HG03354 (cell line): Measurements from ENCODE around the gene PROP1.
"Not testable (repeated sequence)": the region's sequence is repeated elsewhere in the genome, so short reads cannot be mapped to it uniquely, and the experiment has no call there.

Source experiments
- ATAC-seq: cut with Tn5 transposase; IDR thresholded peaks from one replicate; pipeline ENCODE4 v1.9.1; 2021; ENCODE audit warnings: mild to moderate bottlenecking; ENCODE audit not compliant: unreplicated experiment, poor library complexity, severe bottlenecking

Gene PROP1

DNA sequence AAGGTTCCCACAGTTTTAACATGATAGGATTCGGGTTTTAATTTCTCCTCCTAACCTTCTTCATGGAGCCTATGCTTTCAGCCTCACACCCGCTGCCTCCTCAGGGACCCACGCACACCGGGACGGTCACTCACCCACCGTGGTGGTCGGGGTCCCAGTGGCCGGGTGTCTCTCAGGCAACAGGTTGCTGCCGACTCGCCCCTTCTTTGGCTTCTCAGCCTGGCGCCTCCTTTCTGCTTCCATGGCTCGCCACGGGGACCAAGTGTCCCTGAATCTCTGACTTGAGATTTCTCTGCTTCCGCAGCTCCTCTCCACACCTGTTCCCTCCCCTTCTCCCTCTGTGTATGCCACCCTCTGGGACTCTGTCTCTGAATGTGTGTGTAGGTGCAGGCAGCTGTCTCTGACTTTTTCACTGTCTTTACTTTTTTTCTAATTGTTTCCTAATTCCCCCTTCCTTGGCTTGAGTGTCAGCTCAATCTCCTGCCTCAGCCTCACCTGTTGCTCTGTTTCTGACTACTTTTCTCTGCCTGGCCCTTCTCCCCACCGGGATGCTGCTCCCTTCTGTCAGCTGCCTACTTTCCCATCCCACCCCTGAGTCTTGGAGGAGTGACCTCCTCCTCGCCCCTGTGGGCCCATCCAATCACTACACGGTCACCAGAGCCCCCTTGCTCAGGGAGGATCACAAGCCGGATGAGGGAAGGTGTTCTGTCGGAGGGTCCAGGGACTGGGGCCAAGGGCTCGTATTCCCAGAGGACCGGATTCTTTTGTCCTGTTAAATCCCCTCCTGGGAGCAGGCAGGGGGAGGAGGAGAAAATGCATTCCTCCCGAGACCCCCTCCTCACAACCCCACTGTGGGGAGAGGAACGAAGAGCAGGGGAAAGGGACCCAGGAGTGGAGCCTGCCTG is at the start of gene PROP1:
TSS of gene PROP1 (minus strand) at position 552 of the 905 bp plus-strand sequence. CDS start at position 243, 309 bp downstream.
- no peak for ATAC-seq

- ATAC-seq: not testable (repeated sequence)
Observed at GRCh38 chr5:178019379-178020030, 23.5 kb upstream of the PROP1 start.

DNA sequence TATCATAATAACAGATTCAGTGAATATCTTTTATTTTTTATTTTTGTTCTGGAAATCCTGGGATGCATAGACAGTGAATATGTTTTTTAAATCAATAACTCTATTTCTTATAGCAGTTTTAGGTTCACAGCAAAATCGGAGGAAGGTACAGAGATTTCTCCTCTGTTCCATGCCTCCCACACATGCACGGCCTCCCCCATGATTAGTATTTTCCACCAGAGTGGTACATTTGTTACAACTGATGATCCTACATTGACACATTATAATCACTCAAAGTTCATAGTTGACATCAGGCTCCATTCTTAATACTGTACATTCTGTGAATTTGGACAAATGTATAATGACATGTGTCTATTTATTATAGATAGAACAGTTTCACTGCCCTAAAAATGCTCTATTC is 16.7 kb upstream of the PROP1 start:
- not testable (repeated sequence) for ATAC-seq

- not testable (repeated sequence) for ATAC-seq
Observed at GRCh38 chr5:178011816-178012554, 15.9 kb upstream of the PROP1 start.

GRCh38 chr5:178007272-178007671 is 11.2 kb upstream of the PROP1 start:
- ATAC-seq: not testable (repeated sequence)

- peak; percentile 89 for ATAC-seq
Observed at GRCh38 chr5:178006536-178007231, 10.6 kb upstream of the PROP1 start.

DNA sequence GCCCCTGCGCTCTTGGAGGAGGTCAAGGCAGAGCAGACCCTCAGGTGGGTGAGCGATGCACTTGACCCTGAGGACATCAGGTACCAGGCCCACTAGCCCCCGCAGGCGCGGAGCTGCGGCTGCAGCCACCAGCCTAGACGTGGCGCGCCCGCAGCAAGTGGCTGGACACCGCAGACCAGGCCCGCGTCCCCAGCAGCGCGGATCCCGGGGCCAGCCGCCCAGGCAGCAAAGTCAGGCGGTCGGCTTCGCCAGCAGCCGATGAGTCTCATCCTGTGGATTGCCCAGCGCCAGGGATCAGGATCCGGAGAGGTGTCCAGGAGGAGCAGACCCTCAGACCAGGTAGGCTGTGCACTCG is 10.1 kb upstream of the PROP1 start:
- ATAC-seq: peak; percentile 39

- ATAC-seq: no peak
Observed at GRCh38 chr5:177997846-177998245, 1.8 kb upstream of the PROP1 start.

DNA sequence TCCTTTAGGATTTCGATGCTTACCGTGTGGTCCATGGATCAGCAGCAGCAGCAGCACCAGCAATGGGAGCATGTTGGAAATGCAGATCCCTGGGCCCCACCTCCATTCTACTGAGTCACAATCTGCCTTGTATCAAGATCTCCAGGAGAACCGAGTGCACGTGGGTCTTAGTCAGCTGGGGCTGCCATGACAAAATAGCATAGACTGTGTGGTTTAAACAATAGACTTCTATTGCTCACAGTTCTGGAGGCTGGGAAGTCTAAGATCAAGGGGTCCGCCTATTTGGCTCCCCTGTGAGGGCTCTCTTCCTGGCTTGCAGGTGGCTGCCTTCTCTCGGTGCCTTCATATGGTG is 1.3 kb upstream of the PROP1 start:
- ATAC-seq: no peak

GRCh38 chr5:177996660-177997318 is 747 bp upstream of the PROP1 start:
- ATAC-seq: no peak

- ATAC-seq: no peak
Observed at GRCh38 chr5:177994561-177995190, 1.4 kb downstream of the PROP1 start.

DNA sequence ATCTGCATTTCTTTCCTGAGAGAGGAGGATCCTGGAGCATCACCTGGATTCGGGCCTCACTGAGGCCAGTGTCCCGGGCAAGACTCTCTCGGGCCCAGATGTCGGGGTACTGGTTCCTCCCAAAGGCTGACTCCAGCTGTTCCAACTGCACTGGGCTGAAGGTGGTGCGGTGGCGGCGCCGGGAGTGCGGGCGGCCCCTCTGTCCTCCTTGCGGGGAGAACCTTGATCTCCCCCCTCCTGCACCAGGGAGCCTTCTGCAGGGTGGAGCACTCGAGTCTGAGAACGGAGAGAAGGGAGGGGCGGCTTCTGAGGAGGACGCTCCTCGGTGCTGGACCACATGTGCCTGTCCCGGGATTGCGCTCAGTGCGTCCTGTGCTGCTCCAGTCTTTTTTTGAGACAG is 2.0 kb downstream of the PROP1 start:
- ATAC-seq: no peak

DNA sequence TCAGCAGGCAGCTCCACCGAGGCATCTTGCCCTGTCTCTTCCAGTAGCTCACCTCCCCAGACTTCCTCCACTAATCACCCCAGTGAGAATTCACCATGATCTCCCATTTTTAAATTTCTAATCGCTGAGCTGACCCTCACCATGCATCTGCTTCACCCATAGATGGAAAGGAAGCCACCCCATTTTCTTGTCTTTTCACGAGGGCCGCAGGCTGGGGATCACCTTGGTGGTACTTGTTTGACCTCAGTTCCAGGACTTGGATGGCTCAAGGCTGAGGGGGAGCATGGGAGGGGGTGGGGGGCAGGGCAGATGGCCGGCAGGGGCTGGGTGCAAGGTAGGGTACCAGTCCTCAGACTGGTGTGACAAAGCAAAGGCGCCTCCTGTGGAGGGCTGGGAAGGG is 3.6 kb downstream of the PROP1 start:
- no peak for ATAC-seq

GRCh38 chr5:177988989-177989625 is 6.9 kb downstream of the PROP1 start:
- no peak for ATAC-seq

- ATAC-seq: no peak
Observed at GRCh38 chr5:177987326-177987725, 8.7 kb downstream of the PROP1 start.

DNA sequence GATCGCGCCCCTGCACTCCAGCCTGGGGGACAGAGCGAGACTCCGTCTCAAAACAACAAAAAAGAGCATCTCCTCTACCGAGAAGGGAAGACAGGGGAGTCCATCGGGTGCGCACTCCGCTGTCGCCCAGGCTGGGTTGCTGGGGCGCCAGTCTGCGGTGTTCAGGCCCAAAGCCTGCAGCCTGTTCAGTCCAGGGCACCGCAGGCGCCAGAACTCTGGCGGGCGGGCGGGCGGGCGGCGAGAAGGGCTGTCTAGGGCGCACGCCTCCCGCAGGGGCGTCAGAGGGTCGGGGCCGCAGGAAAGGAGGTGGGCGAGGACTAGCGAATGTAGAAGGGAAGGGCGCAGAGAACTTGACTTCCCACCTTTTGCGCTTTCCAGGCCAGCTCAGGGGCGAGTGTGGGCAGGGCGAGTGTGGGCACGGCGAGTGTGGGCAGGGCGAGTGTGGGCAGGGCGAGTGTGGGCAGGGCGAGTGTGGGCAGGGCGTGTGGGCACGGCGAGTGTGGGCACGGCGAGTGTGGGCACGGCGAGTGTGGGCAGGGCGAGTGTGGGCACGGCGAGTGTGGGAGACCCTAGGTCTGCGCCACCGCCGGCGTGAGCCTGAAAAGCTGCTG is 10.5 kb downstream of the PROP1 start:
- ATAC-seq: no peak

DNA sequence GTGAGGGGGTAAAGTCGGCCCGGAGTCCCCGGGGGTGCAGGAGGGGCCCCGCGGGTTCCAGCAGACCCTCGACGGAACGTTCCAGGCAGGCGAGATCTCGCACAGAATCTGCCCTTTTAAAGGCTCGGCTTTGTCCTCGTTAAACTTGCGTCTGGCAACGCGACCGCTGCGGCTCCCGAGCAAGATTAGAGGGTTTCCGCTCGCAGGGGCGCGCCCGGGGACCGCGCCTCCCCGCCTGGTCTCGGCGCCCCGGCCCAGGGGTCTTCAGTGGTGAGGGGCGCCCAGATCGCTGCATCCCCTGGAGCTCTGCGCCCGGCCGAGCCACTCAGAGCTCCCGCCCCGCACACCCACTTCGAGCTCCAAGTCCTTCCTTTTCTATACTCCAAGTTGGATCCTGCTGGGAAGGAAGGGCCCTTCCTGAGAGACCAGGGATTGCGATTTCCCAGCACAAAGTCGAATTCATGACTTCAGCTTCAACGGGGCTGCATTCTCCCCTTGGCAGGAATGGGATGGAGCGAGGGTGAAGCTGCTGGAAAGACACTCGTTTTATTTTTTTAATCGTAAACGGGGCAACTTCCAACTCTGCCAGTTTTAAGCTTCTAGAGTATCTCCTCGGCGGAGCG is 11.3 kb downstream of the PROP1 start:
- ATAC-seq: no peak
